ENCODE data around the gene GRIP1. TPM values are rescaled to one million over a fixed set of nuclear protein-coding genes. Genes with fewer than 3 reads are reported as not detected.

The GRIP1 gene
- total RNA-seq, 1 donor from 2014 or later, result 3.1 TPM

- Histone ChIP-seq H3K9me3 (ENCODE audit: control insufficient read depth in 3 of 3, low read length in 3 of 3) (no peaks in the 10 kb centered on the region), H3K27ac (ENCODE audit: low read depth, low read length) (no peak overlapping the region)
Measured at GRCh38 chr12:66392266-66392915, 286.5 kb downstream of the GRIP1 start.

GRCh38 chr12:66388517-66388916 lies 290.4 kb downstream of the GRIP1 start:
- Histone ChIP-seq H3K9me3 (ENCODE audit: control insufficient read depth in 3 of 3, low read length in 3 of 3) (no peaks in the 10 kb centered on the region), H3K4me1 (ENCODE audit: control insufficient read depth in 3 of 3, insufficient read depth in 3 of 3, low read length in 3 of 3) (no peaks in the 10 kb centered on the region), H3K27ac (ENCODE audit: low read depth, low read length) (no peak overlapping the region), H3K36me3 (ENCODE audit: control insufficient read depth in 3 of 3, insufficient read depth in 3 of 3, low read length in 3 of 3) (no peaks in the 10 kb centered on the region), H3K4me3 (ENCODE audit: low read length in 3 of 3) (no peak overlapping the region), H3K27me3 (ENCODE audit: control insufficient read depth in 3 of 3, insufficient read depth in 3 of 3, low read length in 3 of 3) (no peaks in the 10 kb centered on the region), H3K9ac (ENCODE audit: low read depth in 1 of 3, low read length in 3 of 3) (no peak overlapping the region)

More at GRCh38 chr12:66392266-66392915, 286.5 kb downstream of the GRIP1 start:
- Histone ChIP-seq H3K4me3 (ENCODE audit: low read length in 3 of 3) (no peak overlapping the region), H3K9ac (ENCODE audit: low read depth in 1 of 3, low read length in 3 of 3) (no peak overlapping the region), H3K4me1 (ENCODE audit: control insufficient read depth in 3 of 3, insufficient read depth in 3 of 3, low read length in 3 of 3) (no peaks in the 10 kb centered on the region), H3K36me3 (ENCODE audit: control insufficient read depth in 3 of 3, insufficient read depth in 3 of 3, low read length in 3 of 3) (no peaks in the 10 kb centered on the region), H3K27me3 (ENCODE audit: control insufficient read depth in 3 of 3, insufficient read depth in 3 of 3, low read length in 3 of 3) (no peaks in the 10 kb centered on the region)

GRCh38 chr12:66387117-66387516 lies 291.8 kb downstream of the GRIP1 start:
- Histone ChIP-seq H3K4me3 (ENCODE audit: low read length in 3 of 3) (no peak overlapping the region), H3K4me1 (ENCODE audit: control insufficient read depth in 3 of 3, insufficient read depth in 3 of 3, low read length in 3 of 3) (no peaks in the 10 kb centered on the region), H3K27ac (ENCODE audit: low read depth, low read length) (no peak overlapping the region), H3K9ac (ENCODE audit: low read depth in 1 of 3, low read length in 3 of 3) (no peak overlapping the region), H3K27me3 (ENCODE audit: control insufficient read depth in 3 of 3, insufficient read depth in 3 of 3, low read length in 3 of 3) (no peaks in the 10 kb centered on the region), H3K36me3 (ENCODE audit: control insufficient read depth in 3 of 3, insufficient read depth in 3 of 3, low read length in 3 of 3) (no peaks in the 10 kb centered on the region), H3K9me3 (ENCODE audit: control insufficient read depth in 3 of 3, low read length in 3 of 3) (no peaks in the 10 kb centered on the region)

GRCh38 chr12:66380769-66381535 lies 297.9 kb downstream of the GRIP1 start:
- Histone ChIP-seq H3K27me3 (ENCODE audit: control insufficient read depth in 3 of 3, insufficient read depth in 3 of 3, low read length in 3 of 3) (no peaks in the 10 kb centered on the region), H3K9me3 (ENCODE audit: control insufficient read depth in 3 of 3, low read length in 3 of 3) (no peaks in the 10 kb centered on the region)

GRCh38 chr12:66379616-66380015 lies 299.3 kb downstream of the GRIP1 start:
- H3K9me3 ChIP-seq (ENCODE audit: control insufficient read depth in 3 of 3, low read length in 3 of 3), result no peaks in the 10 kb centered on the region
- no peak overlapping the region for H3K4me3 ChIP-seq (ENCODE audit: low read length in 3 of 3)
- no peaks in the 10 kb centered on the region for H3K4me1 ChIP-seq (ENCODE audit: control insufficient read depth in 3 of 3, insufficient read depth in 3 of 3, low read length in 3 of 3)
- H3K36me3 ChIP-seq (ENCODE audit: control insufficient read depth in 3 of 3, insufficient read depth in 3 of 3, low read length in 3 of 3), result no peaks in the 10 kb centered on the region
- no peaks in the 10 kb centered on the region for H3K27me3 ChIP-seq (ENCODE audit: control insufficient read depth in 3 of 3, insufficient read depth in 3 of 3, low read length in 3 of 3)
- H3K9ac ChIP-seq (ENCODE audit: low read depth in 1 of 3, low read length in 3 of 3), result no peak overlapping the region
- no peak overlapping the region for H3K27ac ChIP-seq (ENCODE audit: low read depth, low read length)

More at GRCh38 chr12:66380769-66381535, 297.9 kb downstream of the GRIP1 start:
- Histone ChIP-seq H3K9ac (ENCODE audit: low read depth in 1 of 3, low read length in 3 of 3) (no peak overlapping the region), H3K36me3 (ENCODE audit: control insufficient read depth in 3 of 3, insufficient read depth in 3 of 3, low read length in 3 of 3) (no peaks in the 10 kb centered on the region), H3K4me1 (ENCODE audit: control insufficient read depth in 3 of 3, insufficient read depth in 3 of 3, low read length in 3 of 3) (no peaks in the 10 kb centered on the region), H3K27ac (ENCODE audit: low read depth, low read length) (no peak overlapping the region), H3K4me3 (ENCODE audit: low read length in 3 of 3) (no peak overlapping the region)

GRCh38 chr12:66375560-66375959 lies 303.3 kb downstream of the GRIP1 start:
- H3K4me1 ChIP-seq (ENCODE audit: control insufficient read depth in 3 of 3, insufficient read depth in 3 of 3, low read length in 3 of 3), result no peaks in the 10 kb centered on the region
- H3K4me3 ChIP-seq (ENCODE audit: low read length in 3 of 3), result no peak overlapping the region
- no peaks in the 10 kb centered on the region for H3K27me3 ChIP-seq (ENCODE audit: control insufficient read depth in 3 of 3, insufficient read depth in 3 of 3, low read length in 3 of 3)
- H3K9ac ChIP-seq (ENCODE audit: low read depth in 1 of 3, low read length in 3 of 3), result no peak overlapping the region
- no peaks in the 10 kb centered on the region for H3K9me3 ChIP-seq (ENCODE audit: control insufficient read depth in 3 of 3, low read length in 3 of 3)
- H3K36me3 ChIP-seq (ENCODE audit: control insufficient read depth in 3 of 3, insufficient read depth in 3 of 3, low read length in 3 of 3), result no peaks in the 10 kb centered on the region
- H3K27ac ChIP-seq (ENCODE audit: low read depth, low read length), result no peak overlapping the region

- H3K27me3 ChIP-seq (ENCODE audit: control insufficient read depth in 3 of 3, insufficient read depth in 3 of 3, low read length in 3 of 3), result no peaks in the 10 kb centered on the region
- H3K27ac ChIP-seq (ENCODE audit: low read depth, low read length), result no peak overlapping the region
- no peaks in the 10 kb centered on the region for H3K9me3 ChIP-seq (ENCODE audit: control insufficient read depth in 3 of 3, low read length in 3 of 3)
- H3K4me1 ChIP-seq (ENCODE audit: control insufficient read depth in 3 of 3, insufficient read depth in 3 of 3, low read length in 3 of 3), result no peaks in the 10 kb centered on the region
- no peak overlapping the region for H3K9ac ChIP-seq (ENCODE audit: low read depth in 1 of 3, low read length in 3 of 3)
- H3K36me3 ChIP-seq (ENCODE audit: control insufficient read depth in 3 of 3, insufficient read depth in 3 of 3, low read length in 3 of 3), result no peaks in the 10 kb centered on the region
- H3K4me3 ChIP-seq (ENCODE audit: low read length in 3 of 3), result no peak overlapping the region
Measured at GRCh38 chr12:66371982-66372381, 306.9 kb downstream of the GRIP1 start.

- Histone ChIP-seq H3K36me3 (ENCODE audit: control insufficient read depth in 3 of 3, insufficient read depth in 3 of 3, low read length in 3 of 3) (no peaks in the 10 kb centered on the region), H3K27ac (ENCODE audit: low read depth, low read length) (no peak overlapping the region), H3K9ac (ENCODE audit: low read depth in 1 of 3, low read length in 3 of 3) (no peak overlapping the region), H3K27me3 (ENCODE audit: control insufficient read depth in 3 of 3, insufficient read depth in 3 of 3, low read length in 3 of 3) (no peaks in the 10 kb centered on the region), H3K4me3 (ENCODE audit: low read length in 3 of 3) (no peak overlapping the region), H3K9me3 (ENCODE audit: control insufficient read depth in 3 of 3, low read length in 3 of 3) (no peaks in the 10 kb centered on the region), H3K4me1 (ENCODE audit: control insufficient read depth in 3 of 3, insufficient read depth in 3 of 3, low read length in 3 of 3) (no peaks in the 10 kb centered on the region)
Measured at GRCh38 chr12:66367015-66367667, 311.7 kb downstream of the GRIP1 start.

GRCh38 chr12:66365718-66366490 lies 313.0 kb downstream of the GRIP1 start:
- Histone ChIP-seq H3K36me3 (ENCODE audit: control insufficient read depth in 3 of 3, insufficient read depth in 3 of 3, low read length in 3 of 3) (no peaks in the 10 kb centered on the region), H3K27me3 (ENCODE audit: control insufficient read depth in 3 of 3, insufficient read depth in 3 of 3, low read length in 3 of 3) (no peaks in the 10 kb centered on the region), H3K9ac (ENCODE audit: low read depth in 1 of 3, low read length in 3 of 3) (no peak overlapping the region)

More at GRCh38 chr12:66365718-66366490, 313.0 kb downstream of the GRIP1 start:
- H3K9me3 ChIP-seq (ENCODE audit: control insufficient read depth in 3 of 3, low read length in 3 of 3), result no peaks in the 10 kb centered on the region
- H3K27ac ChIP-seq (ENCODE audit: low read depth, low read length), result no peak overlapping the region
- H3K4me1 ChIP-seq (ENCODE audit: control insufficient read depth in 3 of 3, insufficient read depth in 3 of 3, low read length in 3 of 3), result no peaks in the 10 kb centered on the region
- H3K4me3 ChIP-seq (ENCODE audit: low read length in 3 of 3), result no peak overlapping the region
